GM19438 (cell line): Measurements from ENCODE around the gene CDKL5.
"Not testable (repeated sequence)": the region's sequence is repeated elsewhere in the genome, so short reads cannot be mapped to it uniquely, and the experiment has no call there.

Experiments used
- ATAC-seq: cut with Tn5 transposase; IDR thresholded peaks from one replicate; pipeline ENCODE4 v1.9.1; 2021; ENCODE audit warnings: low read depth; ENCODE audit not compliant: unreplicated experiment

Gene CDKL5

DNA sequence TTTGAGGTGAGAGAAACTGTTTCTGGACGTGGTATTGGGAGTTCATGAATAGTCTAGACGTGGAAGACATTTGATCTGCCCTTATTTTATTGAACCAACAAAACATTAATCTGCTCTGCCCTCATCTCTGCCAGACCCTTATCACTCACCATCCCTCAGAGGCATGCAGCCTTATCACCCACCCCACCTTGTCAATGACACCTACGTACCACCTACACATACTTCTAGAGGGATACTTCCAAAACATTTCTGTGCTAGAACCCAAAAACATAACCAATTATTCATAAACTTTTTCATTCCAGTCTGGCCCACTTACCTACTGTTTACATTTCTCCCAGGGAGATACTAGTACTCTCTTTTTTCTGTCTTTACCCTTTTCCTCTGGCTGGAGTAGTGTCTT lies 141.3 kb downstream of the CDKL5 start:
- ATAC-seq, result no peak

DNA sequence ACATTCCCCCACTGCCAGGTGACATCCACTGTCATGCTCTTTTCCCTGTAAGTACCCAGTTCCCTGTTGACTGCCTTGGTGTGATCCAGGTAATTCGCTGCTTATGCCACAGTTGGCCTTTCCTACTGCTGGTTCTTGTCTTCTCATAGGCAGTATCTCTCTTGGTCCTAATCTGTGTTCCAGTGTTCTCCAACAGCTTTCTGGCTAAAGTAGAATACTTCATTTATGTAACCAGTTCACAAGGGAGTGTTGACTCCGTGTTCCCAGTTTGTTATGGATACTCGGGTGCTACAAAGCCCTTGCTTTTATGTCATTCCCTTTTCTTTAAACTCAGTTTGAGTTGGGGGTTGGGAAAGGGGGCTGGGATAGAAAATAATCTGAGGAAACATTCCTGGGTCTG lies 148.1 kb downstream of the CDKL5 start:
- ATAC-seq, result no peak

DNA sequence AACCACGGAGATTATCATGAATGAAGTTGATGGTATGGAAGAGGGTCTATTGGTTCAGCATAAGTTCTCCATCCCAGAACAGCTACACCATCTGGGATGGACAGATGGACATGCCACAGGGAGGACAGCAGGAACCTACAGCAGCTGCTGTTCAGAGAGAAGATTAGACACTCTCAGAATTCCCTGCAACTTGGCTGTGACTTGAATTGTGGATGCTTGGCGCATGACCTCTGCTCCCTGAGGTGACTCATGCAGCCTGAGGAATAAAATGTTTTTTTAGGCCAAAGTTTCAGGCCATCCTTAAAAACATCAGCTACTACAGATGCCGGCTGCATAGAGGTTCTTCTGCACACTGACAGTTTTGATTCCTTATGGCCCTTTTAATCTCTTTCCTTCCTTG lies 149.2 kb downstream of the CDKL5 start:
- no peak for ATAC-seq

DNA sequence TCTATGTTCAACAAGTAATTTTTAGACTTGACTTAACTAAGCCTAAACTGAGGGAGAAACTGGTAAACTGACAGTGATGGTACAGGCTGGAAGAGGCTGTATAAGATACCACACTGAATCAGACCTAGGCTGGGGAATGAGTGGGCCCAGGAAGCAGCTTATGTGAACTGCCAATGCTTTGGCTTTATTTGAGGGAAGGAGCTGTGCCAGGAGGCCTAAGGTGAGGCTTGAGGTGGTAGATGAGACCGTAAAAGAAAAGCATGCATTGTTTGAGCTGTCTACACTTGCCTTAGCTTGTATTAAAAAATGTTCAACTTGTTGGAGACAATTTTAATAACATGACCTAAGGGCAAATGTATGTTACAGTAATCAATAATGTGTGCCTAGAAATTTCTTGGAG lies 150.3 kb downstream of the CDKL5 start:
- no peak for ATAC-seq

DNA sequence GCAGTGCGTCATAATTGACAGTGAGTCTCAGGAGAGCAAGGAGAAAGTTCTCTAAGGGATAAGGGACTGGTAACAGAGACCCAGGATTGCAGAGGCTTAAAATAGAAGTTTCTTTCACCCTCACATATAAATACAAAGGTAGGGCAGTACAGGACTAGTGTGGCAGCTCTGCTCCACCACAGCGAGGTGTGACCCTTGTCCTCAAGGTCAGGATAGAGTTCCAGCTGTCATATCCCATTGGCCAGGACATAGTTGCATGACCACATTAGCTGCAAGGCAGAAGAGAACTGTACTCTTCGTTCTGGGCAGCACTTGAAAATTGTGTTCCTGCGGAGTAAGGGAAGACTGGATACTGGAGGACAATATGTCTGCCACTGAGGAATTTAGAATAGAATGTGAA lies 152.0 kb downstream of the CDKL5 start:
- no peak for ATAC-seq

DNA sequence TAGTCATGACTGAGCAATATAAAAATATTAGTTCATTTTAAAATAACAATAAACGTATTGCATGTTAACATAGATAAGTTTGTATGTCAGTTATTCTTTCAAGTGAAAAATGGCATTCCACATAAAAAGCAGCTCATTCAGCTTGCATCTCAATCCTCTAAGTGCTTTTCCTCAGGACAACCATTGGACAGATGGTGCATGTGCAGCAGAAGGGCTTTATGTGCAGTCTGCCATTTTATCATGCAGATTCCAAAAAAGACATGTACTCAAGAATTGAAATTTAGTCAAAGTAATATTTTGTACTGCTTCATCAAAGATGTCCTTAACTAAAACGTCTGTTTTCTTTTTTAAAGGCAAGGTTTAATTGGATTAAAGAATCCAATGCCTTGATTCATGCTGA lies 153.1 kb downstream of the CDKL5 start:
- no peak for ATAC-seq

DNA sequence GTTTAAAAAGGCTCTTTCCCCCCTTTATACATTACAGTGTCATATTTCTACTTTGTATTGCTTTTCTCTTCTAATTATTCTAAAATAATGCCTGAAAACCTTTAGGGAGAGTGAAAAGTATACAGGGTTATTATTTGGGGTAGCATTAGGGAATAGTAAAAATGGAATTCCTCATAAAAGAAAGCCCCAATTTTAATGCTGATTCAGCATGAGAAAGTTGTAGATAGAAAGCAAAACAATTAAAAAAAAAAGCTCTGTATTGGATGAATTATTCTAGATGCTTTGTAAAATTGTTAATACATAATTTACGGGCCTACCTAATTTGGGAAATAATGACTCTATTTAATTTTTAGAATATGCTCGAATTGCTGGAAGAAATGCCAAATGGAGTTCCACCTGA lies 154.1 kb downstream of the CDKL5 start:
- no peak for ATAC-seq

DNA sequence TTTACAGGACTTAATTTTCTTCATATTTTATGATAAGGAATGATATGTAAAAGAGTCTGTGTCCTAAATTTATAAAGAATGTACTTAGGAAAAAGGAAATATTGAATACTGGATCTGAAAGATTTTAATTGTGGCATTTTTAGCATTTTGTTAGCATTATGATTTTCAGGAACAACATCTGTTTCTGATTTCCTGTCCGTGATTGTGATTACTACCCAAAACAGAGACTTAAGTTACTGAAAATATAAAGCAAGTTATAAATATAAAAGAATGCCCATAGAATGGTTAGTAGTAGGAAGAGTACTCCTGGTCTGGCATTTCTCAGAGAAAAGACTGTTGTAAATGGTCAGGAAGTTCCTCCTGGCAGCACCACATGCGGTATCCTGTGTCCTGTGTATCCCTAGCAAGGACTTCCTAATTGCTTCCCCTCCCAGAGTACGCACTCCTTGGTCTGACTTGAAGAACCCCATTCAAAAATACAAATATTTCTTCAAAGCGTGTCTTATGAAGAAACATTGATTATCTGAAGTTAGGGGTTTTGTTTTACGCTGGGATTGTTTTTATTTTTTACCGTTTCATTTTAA lies 157.6 kb downstream of the CDKL5 start:
- no peak for ATAC-seq

DNA sequence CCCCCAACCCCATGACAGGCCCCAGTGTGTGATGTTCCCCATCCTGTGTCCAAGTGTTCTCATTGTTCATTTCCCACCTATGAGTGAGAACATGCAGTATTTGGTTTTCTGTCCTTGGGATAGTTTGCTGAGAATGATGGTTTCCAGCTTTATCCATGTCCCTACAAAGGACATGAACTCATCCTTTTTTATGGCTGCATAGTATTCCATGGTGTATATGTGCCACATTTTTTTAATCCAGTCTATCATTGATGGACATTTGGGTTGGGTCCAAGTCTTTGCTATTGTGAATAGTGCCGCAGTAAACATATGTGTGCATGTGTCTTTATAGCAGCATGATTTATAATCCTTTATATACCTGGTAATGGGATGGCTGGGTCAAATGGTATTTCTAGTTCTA lies 163.9 kb downstream of the CDKL5 start:
- ATAC-seq, result not testable (repeated sequence)

DNA sequence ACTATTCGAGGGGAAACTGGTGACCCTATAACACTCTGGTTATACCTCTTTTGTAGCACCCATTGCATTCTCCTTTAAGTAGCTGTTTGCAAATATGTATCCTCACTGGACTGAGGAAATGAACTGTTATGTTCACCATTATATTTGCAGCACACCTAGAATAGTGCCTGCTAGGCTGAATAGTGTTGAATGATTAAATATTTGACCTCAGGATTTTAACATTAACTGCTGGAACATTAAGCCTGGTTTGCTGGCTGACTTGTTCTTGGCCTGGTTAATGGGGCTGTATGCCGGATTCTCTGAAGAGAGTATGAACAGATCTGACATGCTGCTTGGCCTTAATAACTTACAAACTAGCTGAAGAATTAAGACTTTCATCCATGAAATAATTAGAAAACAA lies 166.4 kb downstream of the CDKL5 start:
- ATAC-seq, result no peak

DNA sequence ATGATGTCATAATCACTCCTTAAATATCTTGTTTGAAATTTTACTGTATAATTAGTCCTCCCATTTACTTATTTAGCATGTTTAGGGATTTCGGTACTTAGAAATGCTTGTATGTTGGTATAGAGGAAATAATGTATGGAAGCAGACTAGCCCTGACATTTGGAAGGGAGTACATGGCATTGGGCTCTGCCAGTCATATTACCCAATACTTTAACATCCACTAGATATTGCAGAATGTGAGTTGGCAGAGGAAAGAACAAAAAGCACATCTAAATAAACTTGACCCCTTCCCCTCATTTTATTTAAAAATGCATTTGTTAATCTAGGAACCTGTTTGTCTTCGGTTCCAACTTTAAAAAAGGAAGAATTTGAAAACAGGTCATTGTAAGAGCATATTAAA lies 168.7 kb downstream of the CDKL5 start:
- ATAC-seq, result no peak

DNA sequence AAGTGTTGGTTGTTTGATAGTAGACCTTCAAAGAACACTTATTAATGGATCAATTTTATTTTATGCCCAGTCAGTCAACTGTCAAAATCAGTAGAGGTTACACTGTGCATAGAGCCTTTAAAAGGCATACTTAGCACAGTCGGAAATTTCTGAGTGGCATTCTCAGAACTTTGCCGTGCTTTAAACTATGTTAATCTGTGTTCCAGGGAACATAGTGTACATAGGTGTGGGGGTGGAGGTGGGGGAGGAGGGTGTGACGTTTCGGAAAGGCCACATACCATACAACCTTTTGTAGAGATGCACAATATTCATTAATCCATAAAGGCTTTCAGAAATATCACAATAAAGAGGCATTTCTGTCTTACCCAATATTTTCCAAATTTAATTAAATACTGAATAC lies 170.7 kb downstream of the CDKL5 start:
- no peak for ATAC-seq

DNA sequence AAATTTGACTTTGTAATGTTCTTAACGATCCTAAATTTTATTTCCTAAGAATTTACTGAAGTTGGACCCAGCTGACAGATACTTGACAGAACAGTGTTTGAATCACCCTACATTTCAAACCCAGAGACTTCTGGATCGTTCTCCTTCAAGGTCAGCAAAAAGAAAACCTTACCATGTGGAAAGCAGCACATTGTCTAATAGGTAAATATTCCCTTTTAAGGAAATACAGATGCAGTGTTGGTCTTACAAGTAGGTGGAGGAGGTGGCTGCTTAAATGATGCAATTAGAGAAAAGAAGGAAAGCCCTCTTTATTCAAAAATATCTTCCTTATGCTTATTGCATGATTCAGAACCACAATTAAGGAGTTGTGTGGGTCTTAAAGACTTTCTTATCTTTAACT lies 173.0 kb downstream of the CDKL5 start:
- no peak for ATAC-seq

DNA sequence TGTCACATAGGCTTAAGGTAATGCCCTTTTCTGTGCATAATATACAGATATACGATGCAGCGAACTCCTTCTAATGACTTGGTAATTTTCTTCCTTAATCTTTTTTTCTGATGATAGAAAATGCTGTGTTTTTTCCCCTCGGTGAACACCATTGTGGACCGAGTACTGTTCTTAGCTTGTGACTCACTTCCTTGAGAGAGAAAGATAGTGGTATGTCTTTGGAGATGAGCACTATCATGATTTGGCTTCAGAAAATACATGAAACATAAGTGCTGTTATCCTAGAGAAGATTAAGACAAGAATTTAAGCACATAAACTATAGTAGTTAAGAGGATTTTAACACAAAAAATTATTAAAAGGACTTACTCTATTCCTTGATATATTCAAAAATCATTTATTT lies 182.6 kb downstream of the CDKL5 start:
- no peak for ATAC-seq

DNA sequence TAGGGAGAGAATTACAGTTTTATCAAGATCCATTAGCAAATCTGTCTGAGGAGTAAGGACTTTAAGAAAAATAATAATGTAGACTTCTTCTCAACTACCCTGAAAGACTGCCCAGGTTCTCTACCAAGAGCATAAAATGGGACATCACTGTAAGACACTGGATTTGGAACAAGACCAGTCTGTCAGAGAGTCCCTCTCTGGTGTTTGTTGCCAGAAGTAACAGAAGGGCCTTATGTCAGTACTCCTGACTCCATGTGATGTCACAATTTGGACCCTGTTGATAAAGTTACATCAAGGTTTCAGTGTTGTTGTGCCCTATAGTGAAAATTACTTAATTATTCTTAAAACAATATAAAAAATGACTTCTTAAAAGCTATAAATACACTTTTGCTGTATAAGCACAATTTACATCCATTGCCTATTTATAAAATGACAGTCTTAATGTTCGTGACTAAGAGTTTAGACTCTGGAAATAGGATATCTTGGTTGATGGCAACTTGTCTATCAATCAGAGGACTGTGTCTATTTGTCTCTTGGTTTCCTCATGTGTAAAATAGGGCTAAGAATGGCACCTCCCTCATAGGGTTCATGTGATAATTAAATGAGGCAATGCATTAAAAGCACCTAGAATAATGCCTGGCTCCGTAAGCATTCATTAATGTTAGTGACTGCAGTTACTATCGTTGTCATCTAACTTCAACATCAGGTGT lies 188.7 kb downstream of the CDKL5 start:
- ATAC-seq, result no peak

DNA sequence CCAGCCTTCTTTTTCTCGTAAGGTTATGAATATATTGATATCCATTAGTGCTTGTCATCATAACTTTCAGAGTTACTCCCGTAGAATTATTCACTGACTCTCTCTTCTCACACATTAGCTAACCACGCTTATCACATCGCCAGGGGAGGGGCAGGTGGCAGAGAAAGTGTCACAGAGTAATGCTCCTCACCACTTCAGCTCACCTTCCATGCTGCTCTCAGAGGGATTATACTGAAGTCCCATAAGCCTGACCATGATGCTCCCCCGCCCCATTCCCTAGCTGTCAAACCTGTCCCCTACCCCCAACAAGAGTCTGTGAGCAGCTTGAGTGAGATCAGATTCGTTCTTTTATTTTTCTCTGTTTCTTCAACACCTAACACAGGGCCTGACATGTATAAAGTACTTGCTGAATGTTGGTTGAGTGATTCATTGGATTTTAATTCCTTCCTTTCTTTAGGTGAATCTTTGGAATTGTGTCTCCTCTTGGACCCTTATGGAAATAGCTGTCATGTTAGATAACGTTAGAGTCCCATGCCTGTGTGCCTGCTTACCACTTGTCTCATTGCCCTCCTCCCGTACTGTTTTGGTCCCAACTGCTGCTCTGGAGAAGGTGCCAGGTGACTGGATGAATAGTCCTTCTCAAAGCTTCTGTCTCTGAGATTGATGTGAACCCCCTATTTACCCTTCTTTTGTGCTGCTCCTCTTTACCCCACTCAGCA lies 191.4 kb downstream of the CDKL5 start:
- ATAC-seq, result no peak

DNA sequence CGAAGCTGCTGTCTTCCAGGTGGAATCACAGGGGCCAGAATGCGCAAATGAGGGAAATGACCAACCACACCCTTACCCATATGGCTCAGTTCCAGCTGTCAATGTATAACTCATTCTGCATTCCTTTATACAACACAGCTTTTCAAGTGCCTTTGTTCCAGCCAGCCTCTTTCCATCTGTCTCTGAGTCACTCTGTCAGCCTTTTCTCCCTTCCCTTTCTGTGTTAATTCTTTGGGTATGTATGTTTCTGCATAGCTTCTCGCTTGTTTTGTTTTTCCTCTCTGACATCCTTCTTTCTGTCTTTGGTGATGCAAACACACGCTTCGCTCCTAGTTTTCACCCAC lies 192.0 kb downstream of the CDKL5 start:
- ATAC-seq, result no peak

DNA sequence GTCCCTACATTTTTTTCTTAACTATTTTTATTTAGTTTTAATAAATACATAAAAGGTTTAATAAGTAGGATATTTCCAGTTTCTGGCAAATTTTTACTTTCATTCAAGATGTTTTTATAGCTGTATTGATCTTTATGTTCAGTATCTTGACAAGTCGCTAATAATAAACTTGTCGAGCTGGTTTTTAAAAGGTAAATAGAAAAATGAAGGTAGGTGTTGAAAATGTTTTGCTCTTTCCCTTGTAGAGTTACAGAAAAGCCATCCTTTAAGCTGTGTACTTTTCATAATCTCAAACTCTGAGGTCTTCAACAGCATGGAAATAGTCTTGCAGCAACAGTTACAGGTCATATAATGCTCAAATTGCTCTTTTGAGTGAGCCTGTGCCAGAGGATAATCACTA lies 193.9 kb downstream of the CDKL5 start:
- ATAC-seq, result no peak

DNA sequence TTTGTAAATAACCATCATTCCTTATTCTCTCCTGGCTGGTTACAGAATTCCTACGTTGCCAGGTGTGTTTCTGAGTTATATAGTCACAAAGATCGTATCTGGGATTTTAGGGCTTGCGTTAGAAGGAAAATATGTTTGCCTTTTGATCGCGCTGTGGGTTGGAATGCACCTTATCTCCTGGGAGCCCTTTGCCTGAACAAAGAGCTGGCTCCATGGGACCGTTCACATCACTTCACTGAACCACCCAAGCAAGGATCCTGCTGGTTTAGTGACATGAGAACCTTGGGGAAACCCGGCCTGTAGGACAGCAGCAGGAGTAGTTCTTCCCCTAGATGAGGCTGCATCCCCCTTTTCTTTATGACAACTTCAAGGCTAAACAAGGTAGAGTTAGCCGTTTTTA lies 194.9 kb downstream of the CDKL5 start:
- ATAC-seq, result no peak

DNA sequence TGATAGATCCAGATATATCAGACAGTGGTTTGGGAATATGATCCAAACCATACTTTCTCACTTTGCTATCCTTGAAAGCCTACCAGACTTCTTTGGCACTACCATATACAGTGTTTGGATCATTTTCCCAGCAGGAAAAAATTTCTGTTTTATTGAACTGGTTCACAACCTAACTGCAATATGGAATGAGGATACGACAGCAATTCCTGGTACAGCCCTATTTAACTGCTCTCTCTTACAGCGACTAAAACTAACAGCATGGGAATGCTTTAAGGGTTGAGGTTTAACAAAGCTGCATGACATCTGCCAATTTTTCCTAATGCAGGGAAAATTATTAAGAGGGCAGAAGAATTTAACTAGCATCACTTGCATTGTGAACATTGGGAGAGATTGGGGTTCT lies 199.2 kb downstream of the CDKL5 start:
- ATAC-seq, result no peak

DNA sequence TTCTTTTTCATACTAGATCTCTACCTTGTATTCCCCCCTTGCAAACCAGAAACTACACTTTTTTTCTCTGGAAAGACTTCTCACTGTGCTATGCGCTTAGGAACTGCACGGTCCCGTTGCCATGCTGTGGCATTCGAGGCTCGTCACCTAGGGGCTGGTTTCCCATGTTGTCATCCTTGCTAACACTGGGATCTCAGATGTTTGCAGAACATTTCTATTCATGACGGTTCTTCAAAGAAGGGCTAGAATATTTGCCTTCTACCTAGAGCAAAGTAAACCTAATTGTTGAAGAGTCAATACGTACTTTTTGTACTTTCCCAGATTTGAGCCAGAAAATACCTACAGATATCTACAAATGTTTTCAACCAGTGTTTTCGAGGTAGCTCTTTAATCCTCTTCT lies 205.5 kb downstream of the CDKL5 start:
- no peak for ATAC-seq

DNA sequence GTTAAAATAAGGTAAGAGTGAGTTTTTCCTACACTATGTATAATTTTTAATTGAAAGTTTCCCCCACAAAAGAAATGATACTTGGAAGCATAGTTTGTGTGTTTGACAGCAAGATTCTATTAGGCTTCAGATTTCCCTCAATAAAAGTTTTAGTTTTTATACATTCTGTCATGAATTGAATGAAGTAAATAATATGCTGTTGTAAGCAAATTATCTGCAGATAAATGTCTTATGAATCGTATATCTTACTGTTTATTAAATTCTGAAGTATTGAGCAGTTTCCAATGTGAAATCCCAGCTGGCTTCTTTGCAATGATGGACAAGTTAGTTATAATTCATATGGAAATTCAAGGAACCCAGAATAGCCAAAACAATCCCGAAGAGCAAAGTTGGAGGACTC lies 213.0 kb downstream of the CDKL5 start:
- ATAC-seq, result no peak
